ENCODE measurements around the gene SMG6.

The SMG6 gene

DNA sequence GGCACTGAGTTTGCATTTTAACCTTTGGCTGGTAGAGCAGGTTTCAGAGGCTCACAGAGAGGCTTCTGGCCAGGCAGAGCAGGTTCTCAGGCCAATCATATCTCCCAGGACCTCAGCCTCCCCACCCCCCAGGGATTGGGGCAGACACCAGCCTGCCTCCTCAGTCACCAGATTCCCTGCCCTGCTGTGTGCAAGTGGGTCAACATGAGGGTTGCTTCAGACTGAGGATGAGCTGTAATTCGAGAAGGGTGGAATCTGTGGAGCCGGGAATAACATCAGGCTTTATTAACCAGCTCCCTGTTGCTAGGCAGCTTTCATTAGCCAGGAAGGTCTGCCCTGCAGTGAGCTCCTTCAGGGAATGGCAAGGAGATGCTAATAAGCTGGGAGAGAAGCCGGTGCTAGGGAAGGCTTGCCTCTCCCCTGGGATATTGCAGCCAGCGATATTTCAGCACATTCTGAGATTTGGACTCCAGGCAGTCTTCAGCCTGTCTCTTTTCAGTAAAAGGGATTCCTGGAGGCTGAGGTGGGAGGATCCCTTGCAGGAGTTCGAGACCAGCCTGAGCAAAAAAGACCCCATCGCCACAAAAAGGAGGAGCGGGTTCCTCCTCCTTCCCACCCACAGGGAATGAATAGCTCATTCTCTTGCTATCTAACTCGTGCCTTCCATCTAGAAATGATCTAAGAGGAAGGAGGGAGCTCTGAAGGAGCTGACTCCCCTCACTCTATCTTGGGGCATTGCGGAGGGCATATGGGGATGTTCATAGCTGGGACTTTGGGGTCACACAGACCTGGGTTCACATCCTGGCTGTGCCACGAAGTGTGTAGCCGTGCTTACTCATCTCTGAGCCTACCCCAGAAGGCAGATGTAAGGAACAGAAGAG is 44.5 kb upstream of the SMG6 start:
- Histone ChIP-seq H3K4me1 (ENCODE audit: control insufficient read depth, insufficient read depth, low read length) (peaks cover 12% of the 10 kb centered on the region), H3K27ac (ENCODE audit: extremely low read depth, low read depth, low read length) (peak overlapping the region; percentile 48; the same call in 1 of the 2 replicates), H3K4me3 (ENCODE audit: low read depth, low read length) (no peak overlapping the region), H3K9me3 (ENCODE audit: control insufficient read depth, insufficient read depth, low read depth, low read length) (no peaks in the 10 kb centered on the region), H3K36me3 (ENCODE audit: control insufficient read depth in 2 of 2, insufficient read depth in 1 of 2, low read length in 2 of 2) (peaks cover 0 to 17% of the 10 kb centered on the region in 2 experiments; a peak in 2 of 3 replicates)
- POLR2A ChIA-PET, result interaction anchor here (2.3 to 3.8 kb wide), 3 partner anchors 11 to 45 kb away, joined by 10 to 49 read pairs (median 11); partner anchors contain the start of genes SGSM2, SMG6, SRR and TSR1
- CTCF ChIA-PET, result interaction anchor here (0.6 to 1.4 kb wide), 9 partner anchors 8 to 103 kb away, joined by 3 to 8 read pairs (median 4); partner anchors contain the start of gene TSR1
- TF ChIP-seq GLIS2 (tag by site-specific recombination; IDR thresholded peaks at IDR 0.05), result peak; percentile 58; the same call in 1 of the 2 replicates
- TF ChIP-seq ZNF600 (tag by site-specific recombination; IDR thresholded peaks at IDR 0.05), result peak; percentile 92
- TF ChIP-seq KLF8 (tag by site-specific recombination; IDR thresholded peaks at IDR 0.05), result 0 out of 2 replicates have a peak, but pooled peaks have one; percentile 34
- 0 out of 2 replicates have a peak, but pooled peaks have one; percentile 14 for TF ChIP-seq ZNF366 (tag by site-specific recombination; conservative IDR thresholded peaks at IDR 0.05)
- TF ChIP-seq ZNF24 (tag by site-specific recombination; IDR thresholded peaks at IDR 0.05), result peak; percentile 72
- TF ChIP-seq ZNF133 (tag by site-specific recombination; IDR thresholded peaks at IDR 0.05), result no peak
- peak; percentile 77 for TF ChIP-seq IKZF3 (tag by site-specific recombination; IDR thresholded peaks at IDR 0.05)
- TF ChIP-seq SP7 (tag by site-specific recombination; IDR thresholded peaks at IDR 0.05), result peak; percentile 55; the same call in 1 of the 2 replicates
- peak; percentile 83 for TF ChIP-seq ZNF341 (tag by site-specific recombination; IDR thresholded peaks at IDR 0.05; ENCODE audit: low read depth)
- peak; percentile 85 for TF ChIP-seq ZBTB17 (tag by site-specific recombination; IDR thresholded peaks at IDR 0.05)
- no peak for TF ChIP-seq ZNF561 (tag by site-specific recombination; IDR thresholded peaks at IDR 0.05; ENCODE audit: borderline replicate concordance)
- TF ChIP-seq PRDM10 (tag by site-specific recombination; IDR thresholded peaks at IDR 0.05), result peak; percentile 47; the same call in 1 of the 2 replicates
- TF ChIP-seq ZFP69B (tag by site-specific recombination; IDR thresholded peaks at IDR 0.05), result 0 out of 2 replicates have a peak, but pooled peaks have one; percentile 40
- TF ChIP-seq ZNF514 (tag by site-specific recombination; IDR thresholded peaks at IDR 0.05), result no peak
- TF ChIP-seq KLF1 (tag by site-specific recombination; IDR thresholded peaks at IDR 0.05), result peak; percentile 56; the same call in 1 of the 2 replicates
- peak; percentile 76 for TF ChIP-seq WT1 (tag by site-specific recombination; IDR thresholded peaks at IDR 0.05)
- TF ChIP-seq ZNF560 (tag by site-specific recombination; IDR thresholded peaks at IDR 0.05; ENCODE audit: borderline replicate concordance), result no peak
- TF ChIP-seq ZNF76 (tag by site-specific recombination; IDR thresholded peaks at IDR 0.05; ENCODE audit: borderline replicate concordance, low read depth), result no peak
- TF ChIP-seq, protein P1, sequence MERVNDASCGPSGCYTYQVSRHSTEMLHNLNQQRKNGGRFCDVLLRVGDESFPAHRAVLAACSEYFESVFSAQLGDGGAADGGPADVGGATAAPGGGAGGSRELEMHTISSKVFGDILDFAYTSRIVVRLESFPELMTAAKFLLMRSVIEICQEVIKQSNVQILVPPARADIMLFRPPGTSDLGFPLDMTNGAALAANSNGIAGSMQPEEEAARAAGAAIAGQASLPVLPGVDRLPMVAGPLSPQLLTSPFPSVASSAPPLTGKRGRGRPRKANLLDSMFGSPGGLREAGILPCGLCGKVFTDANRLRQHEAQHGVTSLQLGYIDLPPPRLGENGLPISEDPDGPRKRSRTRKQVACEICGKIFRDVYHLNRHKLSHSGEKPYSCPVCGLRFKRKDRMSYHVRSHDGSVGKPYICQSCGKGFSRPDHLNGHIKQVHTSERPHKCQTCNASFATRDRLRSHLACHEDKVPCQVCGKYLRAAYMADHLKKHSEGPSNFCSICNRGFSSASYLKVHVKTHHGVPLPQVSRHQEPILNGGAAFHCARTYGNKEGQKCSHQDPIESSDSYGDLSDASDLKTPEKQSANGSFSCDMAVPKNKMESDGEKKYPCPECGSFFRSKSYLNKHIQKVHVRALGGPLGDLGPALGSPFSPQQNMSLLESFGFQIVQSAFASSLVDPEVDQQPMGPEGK (tag by site-specific recombination; IDR thresholded peaks at IDR 0.05), result peak; percentile 79
- TF ChIP-seq ZNF350 (tag by site-specific recombination; IDR thresholded peaks at IDR 0.05), result no peak
- peak; percentile 86 for TF ChIP-seq TRIM28 (IDR thresholded peaks at IDR 0.05; ENCODE audit: borderline replicate concordance, low read length)
- TF ChIP-seq KLF10 (tag by site-specific recombination; IDR thresholded peaks at IDR 0.05), result no peak
- TF ChIP-seq ZEB2 (tag by site-specific recombination; IDR thresholded peaks at IDR 0.05), result peak; percentile 87
- TF ChIP-seq GLIS1 (tag by site-specific recombination; IDR thresholded peaks at IDR 0.05), result peak; percentile 95
- peak; percentile 72 for TF ChIP-seq OSR2 (tag by site-specific recombination; IDR thresholded peaks at IDR 0.05)
- 0 out of 2 replicates have a peak, but pooled peaks have one; percentile 27 for TF ChIP-seq ZNF629 (tag by site-specific recombination; IDR thresholded peaks at IDR 0.05)
- peak; percentile 81 for TF ChIP-seq PRDM1 (tag by site-specific recombination; IDR thresholded peaks at IDR 0.05)
- TF ChIP-seq ZNF585B (tag by site-specific recombination; IDR thresholded peaks at IDR 0.05), result no peak
- peak; percentile 92 for TF ChIP-seq ZIC2 (tag by site-specific recombination; IDR thresholded peaks at IDR 0.05)
- TF ChIP-seq, protein P2, sequence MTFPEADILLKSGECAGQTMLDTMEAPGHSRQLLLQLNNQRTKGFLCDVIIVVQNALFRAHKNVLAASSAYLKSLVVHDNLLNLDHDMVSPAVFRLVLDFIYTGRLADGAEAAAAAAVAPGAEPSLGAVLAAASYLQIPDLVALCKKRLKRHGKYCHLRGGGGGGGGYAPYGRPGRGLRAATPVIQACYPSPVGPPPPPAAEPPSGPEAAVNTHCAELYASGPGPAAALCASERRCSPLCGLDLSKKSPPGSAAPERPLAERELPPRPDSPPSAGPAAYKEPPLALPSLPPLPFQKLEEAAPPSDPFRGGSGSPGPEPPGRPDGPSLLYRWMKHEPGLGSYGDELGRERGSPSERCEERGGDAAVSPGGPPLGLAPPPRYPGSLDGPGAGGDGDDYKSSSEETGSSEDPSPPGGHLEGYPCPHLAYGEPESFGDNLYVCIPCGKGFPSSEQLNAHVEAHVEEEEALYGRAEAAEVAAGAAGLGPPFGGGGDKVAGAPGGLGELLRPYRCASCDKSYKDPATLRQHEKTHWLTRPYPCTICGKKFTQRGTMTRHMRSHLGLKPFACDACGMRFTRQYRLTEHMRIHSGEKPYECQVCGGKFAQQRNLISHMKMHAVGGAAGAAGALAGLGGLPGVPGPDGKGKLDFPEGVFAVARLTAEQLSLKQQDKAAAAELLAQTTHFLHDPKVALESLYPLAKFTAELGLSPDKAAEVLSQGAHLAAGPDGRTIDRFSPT (tag by site-specific recombination; IDR thresholded peaks at IDR 0.05), result no peak
- TF ChIP-seq ZNF423 (tag by site-specific recombination; IDR thresholded peaks at IDR 0.05), result no peak
